ENCODE measurements around the gene SCAMP3.
A peak's percentile ranks its signal among the peaks of the same experiment; 100 is the strongest.
"Not testable (repeated sequence)": the region's sequence is repeated elsewhere in the genome, so short reads cannot be mapped to it uniquely, and the experiment has no call there.

SCAMP3 gene

DNA sequence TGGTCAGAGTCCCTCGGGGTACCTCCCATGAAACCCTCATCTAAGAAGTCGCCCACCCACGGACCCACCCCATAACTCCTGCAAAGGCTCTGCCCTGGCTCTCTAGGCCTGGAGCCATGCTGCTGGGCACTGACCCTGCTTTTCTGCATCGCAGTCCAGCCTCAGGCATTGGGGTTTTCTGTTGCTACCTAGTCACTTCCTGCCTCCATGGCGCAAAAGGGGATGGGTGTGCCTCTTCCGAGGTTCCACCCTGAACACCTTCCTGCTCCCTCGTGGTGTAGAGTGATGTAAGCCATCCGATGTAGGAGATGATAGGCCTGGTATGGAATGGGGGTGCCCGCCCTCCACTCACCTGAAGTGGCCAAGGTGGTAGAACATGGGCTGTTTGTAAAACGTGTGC lies 47.5 kb downstream of the SCAMP3 start:
- Histone ChIP-seq H3K36me3 (ENCODE audit: control insufficient read depth in 4 of 4, insufficient read depth in 4 of 4, low read length in 3 of 4) (peaks cover 6 to 31% (median 10%) of the 10 kb centered on the region in 4 experiments), H3K4me1 (ENCODE audit: control extremely low read depth in 1 of 4, control insufficient read depth in 4 of 4, insufficient read depth in 4 of 4, low read length in 3 of 4) (peaks cover 12 to 19% (median 14%) of the 10 kb centered on the region in 4 experiments)
- WGBS (ENCODE audit: insufficient coverage), result 83% methylated on average over 1 of the region's 10 CpGs
- H3K27me3 ChIP-seq (replicated peaks in 2 of 5; ENCODE audit: control insufficient read depth in 4 of 5, insufficient read depth in 5 of 5, low read length in 4 of 5); H3K9me3 ChIP-seq (ENCODE audit: control extremely low read depth in 1 of 5, control insufficient read depth in 4 of 5, insufficient read depth in 2 of 5, low read depth in 1 of 5, low read length in 4 of 5); DNase-seq; H3K27ac ChIP-seq (ENCODE audit: insufficient read depth in 1 of 2, low read depth in 1 of 2, low read length in 2 of 2, poor library complexity in 1 of 2, severe bottlenecking in 2 of 2); H3K4me3 ChIP-seq (ENCODE audit: control insufficient read depth in 1 of 7, extremely low read depth in 1 of 7, insufficient read depth in 4 of 7, low read depth in 2 of 7, low read length in 6 of 7); POLR2A ChIA-PET; CTCF ChIA-PET: not testable (repeated sequence)

GRCh38 chr1:155212051-155212440 lies 50.1 kb downstream of the SCAMP3 start:
- H3K9me3 ChIP-seq (ENCODE audit: control extremely low read depth in 1 of 5, control insufficient read depth in 4 of 5, insufficient read depth in 2 of 5, low read depth in 1 of 5, low read length in 4 of 5); H3K4me3 ChIP-seq (ENCODE audit: control insufficient read depth in 1 of 7, extremely low read depth in 1 of 7, insufficient read depth in 4 of 7, low read depth in 2 of 7, low read length in 6 of 7); DNase-seq; POLR2A ChIA-PET; H3K27me3 ChIP-seq (replicated peaks in 2 of 5; ENCODE audit: control insufficient read depth in 4 of 5, insufficient read depth in 5 of 5, low read length in 4 of 5); H3K27ac ChIP-seq (ENCODE audit: insufficient read depth in 1 of 2, low read depth in 1 of 2, low read length in 2 of 2, poor library complexity in 1 of 2, severe bottlenecking in 2 of 2): not testable (repeated sequence)
- H3K4me1 ChIP-seq (ENCODE audit: control extremely low read depth in 1 of 4, control insufficient read depth in 4 of 4, insufficient read depth in 4 of 4, low read length in 3 of 4), result peaks cover 16 to 28% (median 26%) of the 10 kb centered on the region in 4 experiments
- CTCF ChIA-PET, result interaction anchor here (1.1 kb wide), 1 partner anchor 16 kb away, joined by 3 read pairs; no protein-coding TSS in a partner anchor
- WGBS (ENCODE audit: insufficient coverage), result 97% methylated on average over 3 of the region's 7 CpGs
- peaks cover 6 to 29% (median 9%) of the 10 kb centered on the region in 4 experiments for H3K36me3 ChIP-seq (ENCODE audit: control insufficient read depth in 4 of 4, insufficient read depth in 4 of 4, low read length in 3 of 4)

DNA sequence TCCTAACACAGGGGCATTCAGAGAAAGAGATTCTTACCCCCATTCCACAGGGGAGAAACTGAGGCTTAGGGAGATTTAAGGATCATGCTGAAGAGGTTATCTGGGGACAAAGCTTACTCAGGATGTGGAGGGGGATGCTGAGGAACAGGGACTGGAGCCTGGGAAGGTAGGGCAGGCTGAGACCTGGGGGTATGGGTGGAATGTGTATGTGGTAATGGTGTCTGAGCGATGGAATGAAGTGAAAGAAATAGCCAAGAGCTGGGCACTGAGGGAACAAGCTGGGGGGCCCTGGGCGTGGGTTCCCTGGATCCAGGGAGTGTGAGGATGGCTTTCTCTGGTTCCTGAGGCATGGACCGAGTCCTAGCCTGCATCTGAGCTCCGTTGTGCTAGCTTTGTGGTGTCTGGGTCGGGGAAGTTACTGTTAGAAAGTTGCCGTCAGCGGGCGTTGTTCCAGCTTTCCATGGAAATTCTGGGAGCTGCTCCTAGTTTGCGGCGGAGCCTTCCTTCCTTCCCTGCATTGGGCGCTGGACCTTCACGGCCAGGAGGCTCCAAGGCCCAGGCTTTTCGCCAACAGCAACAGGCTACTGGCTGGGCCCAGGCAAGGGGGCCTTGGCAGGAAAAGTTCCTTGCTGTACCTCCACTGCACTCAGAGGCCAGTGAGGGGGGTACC lies 50.6 kb downstream of the SCAMP3 start:
- H3K27ac ChIP-seq (ENCODE audit: insufficient read depth in 1 of 2, low read depth in 1 of 2, low read length in 2 of 2, poor library complexity in 1 of 2, severe bottlenecking in 2 of 2); H3K9me3 ChIP-seq (ENCODE audit: control extremely low read depth in 1 of 5, control insufficient read depth in 4 of 5, insufficient read depth in 2 of 5, low read depth in 1 of 5, low read length in 4 of 5); H3K27me3 ChIP-seq (replicated peaks in 2 of 5; ENCODE audit: control insufficient read depth in 4 of 5, insufficient read depth in 5 of 5, low read length in 4 of 5); DNase-seq; POLR2A ChIA-PET: not testable (repeated sequence)
- WGBS (ENCODE audit: insufficient coverage), result 95% methylated on average over 8 of the region's 13 CpGs
- CTCF ChIA-PET, result interaction anchor here (1.1 kb wide), 1 partner anchor 17 kb away, joined by 3 read pairs; no protein-coding TSS in a partner anchor
- Histone ChIP-seq H3K4me3 (ENCODE audit: control insufficient read depth in 1 of 7, extremely low read depth in 1 of 7, insufficient read depth in 4 of 7, low read depth in 2 of 7, low read length in 6 of 7) (peak overlapping the region in 1 of 7 experiments; percentile 37), H3K36me3 (ENCODE audit: control insufficient read depth in 4 of 4, insufficient read depth in 4 of 4, low read length in 3 of 4) (peaks cover 5 to 27% (median 9%) of the 10 kb centered on the region in 4 experiments), H3K4me1 (ENCODE audit: control extremely low read depth in 1 of 4, control insufficient read depth in 4 of 4, insufficient read depth in 4 of 4, low read length in 3 of 4) (peaks cover 16 to 33% (median 31%) of the 10 kb centered on the region in 4 experiments)

DNA sequence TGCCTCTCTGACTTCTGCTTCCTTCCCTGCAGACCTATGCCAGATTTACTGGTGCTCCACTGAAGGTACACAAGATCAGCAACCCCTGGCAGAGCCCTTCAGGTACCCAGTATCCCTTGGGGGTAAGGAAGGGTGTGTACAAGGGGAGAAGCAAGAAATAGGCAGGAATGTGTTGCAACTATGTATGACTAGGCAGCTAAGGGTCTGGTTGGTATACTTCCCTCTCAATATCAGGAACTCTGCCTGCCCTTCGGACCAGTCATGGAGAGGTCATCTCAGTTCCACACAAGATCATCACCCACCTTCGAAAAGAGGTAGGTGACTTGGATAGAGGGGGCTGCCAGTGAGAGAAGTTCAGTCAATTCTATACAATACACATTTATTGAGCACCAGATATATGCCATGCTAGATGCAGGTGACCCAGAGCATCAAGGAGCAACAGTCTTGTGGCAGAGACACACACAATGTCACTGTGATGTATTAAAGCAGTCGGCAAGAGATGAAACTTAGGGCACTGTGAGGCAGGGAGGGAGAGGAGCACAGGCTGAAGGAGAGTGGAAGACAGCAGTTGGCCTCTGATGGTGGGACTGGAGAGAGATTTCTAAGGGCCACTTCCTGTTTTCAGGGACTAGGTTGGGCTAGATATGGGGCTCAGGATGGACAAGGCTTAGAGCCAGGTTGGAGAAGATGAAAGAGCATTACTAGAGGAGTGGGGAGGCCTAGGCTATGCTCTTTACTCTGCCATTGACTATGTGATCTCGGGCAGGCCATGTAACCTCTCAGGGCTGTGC lies 51.7 kb downstream of the SCAMP3 start:
- DNase-seq, result no peak

DNA sequence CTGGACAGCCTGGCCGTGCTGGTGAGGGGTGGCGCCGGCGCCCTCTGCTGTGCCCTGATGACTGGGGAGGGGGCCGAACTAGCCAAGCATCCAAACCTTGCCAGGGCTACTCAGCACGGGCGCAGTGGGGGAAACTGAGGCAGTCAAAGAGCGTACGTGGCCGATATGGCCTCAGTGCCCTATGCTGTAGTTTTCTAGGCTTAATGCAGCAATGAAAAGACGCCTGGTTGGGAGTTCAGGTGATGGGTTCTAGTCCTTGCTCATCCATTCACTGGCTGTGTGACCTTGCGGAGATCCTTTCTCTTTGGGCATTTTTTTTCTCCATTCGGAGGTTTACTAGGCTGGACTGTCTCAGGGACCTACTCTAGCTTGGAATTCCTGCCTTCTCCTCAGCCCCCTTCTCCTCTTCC lies 52.8 kb downstream of the SCAMP3 start:
- Histone ChIP-seq H3K36me3 (ENCODE audit: control insufficient read depth in 4 of 4, insufficient read depth in 4 of 4, low read length in 3 of 4) (peaks cover 0 to 18% (median 3%) of the 10 kb centered on the region in 4 experiments), H3K27me3 (replicated peaks in 2 of 5; ENCODE audit: control insufficient read depth in 4 of 5, insufficient read depth in 5 of 5, low read length in 4 of 5) (no peaks in the 10 kb centered on the region), H3K4me3 (ENCODE audit: control insufficient read depth in 1 of 7, extremely low read depth in 1 of 7, insufficient read depth in 4 of 7, low read depth in 2 of 7, low read length in 6 of 7) (peak overlapping the region; percentile 81 to 100 (median 90)), H3K27ac (ENCODE audit: insufficient read depth in 1 of 2, low read depth in 1 of 2, low read length in 2 of 2, poor library complexity in 1 of 2, severe bottlenecking in 2 of 2) (peak overlapping the region; percentile 98 to 99), H3K9me3 (ENCODE audit: control extremely low read depth in 1 of 5, control insufficient read depth in 4 of 5, insufficient read depth in 2 of 5, low read depth in 1 of 5, low read length in 4 of 5) (no peaks in the 10 kb centered on the region), H3K4me1 (ENCODE audit: control extremely low read depth in 1 of 4, control insufficient read depth in 4 of 4, insufficient read depth in 4 of 4, low read length in 3 of 4) (peaks cover 16 to 33% (median 31%) of the 10 kb centered on the region in 4 experiments)
- no peak for DNase-seq
- POLR2A ChIA-PET, result interaction anchor here (0.7 to 2.1 kb wide), 4 partner anchors 16 to 114 kb away, joined by 3 to 8 read pairs (median 5); no protein-coding TSS in a partner anchor
- WGBS (ENCODE audit: insufficient coverage), result 5% methylated on average over 13 of the region's 13 CpGs
- CTCF ChIA-PET, result interaction anchor here (0.9 to 6.7 kb wide), 6 partner anchors 15 to 42 kb away, joined by 3 to 59 read pairs (median 20); no protein-coding TSS in a partner anchor

More for the DNA sequence above, 51.7 kb downstream of the SCAMP3 start:
- H3K27ac ChIP-seq (ENCODE audit: insufficient read depth in 1 of 2, low read depth in 1 of 2, low read length in 2 of 2, poor library complexity in 1 of 2, severe bottlenecking in 2 of 2), result no peak overlapping the region
- peaks cover 16 to 33% (median 31%) of the 10 kb centered on the region in 4 experiments for H3K4me1 ChIP-seq (ENCODE audit: control extremely low read depth in 1 of 4, control insufficient read depth in 4 of 4, insufficient read depth in 4 of 4, low read length in 3 of 4)
- ChIA-PET POLR2A (no interaction called here), CTCF (no interaction called here)
- H3K9me3 ChIP-seq (ENCODE audit: control extremely low read depth in 1 of 5, control insufficient read depth in 4 of 5, insufficient read depth in 2 of 5, low read depth in 1 of 5, low read length in 4 of 5), result no peaks in the 10 kb centered on the region
- H3K27me3 ChIP-seq (replicated peaks in 2 of 5; ENCODE audit: control insufficient read depth in 4 of 5, insufficient read depth in 5 of 5, low read length in 4 of 5), result no peaks in the 10 kb centered on the region
- 100% methylated on average over 3 of the region's 4 CpGs for WGBS (ENCODE audit: insufficient coverage)
- peaks cover 4 to 23% (median 8%) of the 10 kb centered on the region in 4 experiments for H3K36me3 ChIP-seq (ENCODE audit: control insufficient read depth in 4 of 4, insufficient read depth in 4 of 4, low read length in 3 of 4)
- H3K4me3 ChIP-seq (ENCODE audit: control insufficient read depth in 1 of 7, extremely low read depth in 1 of 7, insufficient read depth in 4 of 7, low read depth in 2 of 7, low read length in 6 of 7), result peak overlapping the region in 2 of 7 experiments; percentile 37 to 100

GRCh38 chr1:155208541-155209311 lies 53.4 kb downstream of the SCAMP3 start, which contains the start of gene MTX1:
Gene MTX1, plus strand, starts transcription at chr1:155208695. Its CDS starts 110 bp downstream, at chr1:155208805.
- Histone ChIP-seq H3K27ac (ENCODE audit: insufficient read depth in 1 of 2, low read depth in 1 of 2, low read length in 2 of 2, poor library complexity in 1 of 2, severe bottlenecking in 2 of 2) (peak within 1 kb of the TSS; percentile 98 to 99), H3K9me3 (ENCODE audit: control extremely low read depth in 1 of 5, control insufficient read depth in 4 of 5, insufficient read depth in 2 of 5, low read depth in 1 of 5, low read length in 4 of 5) (no peaks in the 10 kb centered on the region), H3K4me3 (ENCODE audit: control insufficient read depth in 1 of 7, extremely low read depth in 1 of 7, insufficient read depth in 4 of 7, low read depth in 2 of 7, low read length in 6 of 7) (peak within 1 kb of the TSS; percentile 81 to 100 (median 90)), H3K4me1 (ENCODE audit: control extremely low read depth in 1 of 4, control insufficient read depth in 4 of 4, insufficient read depth in 4 of 4, low read length in 3 of 4) (peaks cover 16 to 33% (median 31%) of the 10 kb centered on the region in 4 experiments), H3K36me3 (ENCODE audit: control insufficient read depth in 4 of 4, insufficient read depth in 4 of 4, low read length in 3 of 4) (peaks cover 0 to 18% (median 3%) of the 10 kb centered on the region in 4 experiments), H3K27me3 (replicated peaks in 2 of 5; ENCODE audit: control insufficient read depth in 4 of 5, insufficient read depth in 5 of 5, low read length in 4 of 5) (no peaks in the 10 kb centered on the region)
- DNase-seq, result peak; percentile 87 to 96 (median 93)
- ChIA-PET CTCF (interaction anchor here (0.7 to 6.7 kb wide), 8 partner anchors 14 to 42 kb away, joined by 3 to 59 read pairs (median 20); partner anchors contain the start of gene KRTCAP2), POLR2A (interaction anchor here (0.7 to 2.1 kb wide), 4 partner anchors 15 to 115 kb away, joined by 3 to 8 read pairs (median 5); no protein-coding TSS in a partner anchor)
- 0% methylated on average over 58 of the region's 64 CpGs for WGBS (ENCODE audit: insufficient coverage)

Measured in common myeloid progenitor, CD34-positive (primary cell).